ENCODE results near the gene CCL26. TPM values are rescaled to one million over a fixed set of nuclear protein-coding genes. Genes with fewer than 3 reads are reported as not detected.

Gene CCL26
- 0.89 TPM for total RNA-seq

GRCh38 chr7:75772081-75773077 is at the start of gene CCL26:
TSS of gene CCL26 (minus strand) at chr7:75772211. CDS start at chr7:75772176, 35 bp downstream.
- peak; percentile 35 for DNase-seq (ENCODE audit: low spot score)

- DNase-seq (ENCODE audit: low spot score), result no peak
Measured at GRCh38 chr7:75820688-75821087, 48.7 kb upstream of the CCL26 start.

- DNase-seq (ENCODE audit: low spot score), result no peak
Measured at GRCh38 chr7:75819711-75820110, 47.7 kb upstream of the CCL26 start.

GRCh38 chr7:75818472-75818871 is 46.5 kb upstream of the CCL26 start:
- DNase-seq (ENCODE audit: low spot score), result no peak

GRCh38 chr7:75817116-75817515 is 45.1 kb upstream of the CCL26 start:
- no peak for DNase-seq (ENCODE audit: low spot score)

- DNase-seq (ENCODE audit: low spot score), result no peak
Measured at GRCh38 chr7:75815418-75816064, 43.5 kb upstream of the CCL26 start.

GRCh38 chr7:75814407-75814947 is 42.5 kb upstream of the CCL26 start:
- no peak for DNase-seq (ENCODE audit: low spot score)

GRCh38 chr7:75813781-75814236 is 41.8 kb upstream of the CCL26 start, which contains the start of gene CCL24:
TSS of gene CCL24 (minus strand) at chr7:75813806. CDS start at chr7:75813715, 91 bp downstream.
- DNase-seq (ENCODE audit: low spot score), result no peak

- DNase-seq (ENCODE audit: low spot score), result no peak
Measured at GRCh38 chr7:75813084-75813483, 41.1 kb upstream of the CCL26 start.

- DNase-seq (ENCODE audit: low spot score), result no peak
Measured at GRCh38 chr7:75811894-75812678, 40.1 kb upstream of the CCL26 start.

- DNase-seq (ENCODE audit: low spot score), result no peak
Measured at GRCh38 chr7:75809396-75809795, 37.4 kb upstream of the CCL26 start.

- no peak for DNase-seq (ENCODE audit: low spot score)
Measured at GRCh38 chr7:75808106-75808505, 36.1 kb upstream of the CCL26 start.

- DNase-seq (ENCODE audit: low spot score), result no peak
Measured at GRCh38 chr7:75807452-75807851, 35.4 kb upstream of the CCL26 start.

- no peak for DNase-seq (ENCODE audit: low spot score)
Measured at GRCh38 chr7:75806560-75807307, 34.7 kb upstream of the CCL26 start.

GRCh38 chr7:75804705-75805104 is 32.7 kb upstream of the CCL26 start:
- no peak for DNase-seq (ENCODE audit: low spot score)

GRCh38 chr7:75804004-75804403 is 32.0 kb upstream of the CCL26 start:
- DNase-seq (ENCODE audit: low spot score), result no peak

GRCh38 chr7:75802552-75802821 is 30.5 kb upstream of the CCL26 start:
- DNase-seq (ENCODE audit: low spot score), result no peak

- DNase-seq (ENCODE audit: low spot score), result no peak
Measured at GRCh38 chr7:75798770-75799169, 26.8 kb upstream of the CCL26 start.

- no peak for DNase-seq (ENCODE audit: low spot score)
Measured at GRCh38 chr7:75796420-75796819, 24.4 kb upstream of the CCL26 start.

- peak; percentile 42 for DNase-seq (ENCODE audit: low spot score)
Measured at GRCh38 chr7:75795831-75796285, 23.8 kb upstream of the CCL26 start.

GRCh38 chr7:75793676-75794075 is 21.7 kb upstream of the CCL26 start:
- no peak for DNase-seq (ENCODE audit: low spot score)

Data from mucosa of gallbladder (tissue), 1 donor.